Neuron (in vitro differentiated cells): ENCODE data around the gene ZNF384.
A peak's percentile ranks its signal among the peaks of the same experiment; 100 is the strongest.
"Not testable (repeated sequence)": the region's sequence is repeated elsewhere in the genome, so short reads cannot be mapped to it uniquely, and the experiment has no call there.

Experiments
- H2AFZ ChIP-seq: one replicate; pipeline ENCODE4 v1.6.1; 2013; ENCODE audit warnings: low read depth, mild to moderate bottlenecking, inconsistent platforms, low read length, moderate library complexity
- H3K27me3 ChIP-seq: one replicate; pipeline ENCODE4 v1.6.1; 2013; ENCODE audit warnings: low read length; ENCODE audit not compliant: insufficient read depth
- H3K36me3 ChIP-seq: one replicate; pipeline ENCODE4 v1.6.1; 2013; ENCODE audit warnings: low read length; ENCODE audit not compliant: insufficient read depth
- H3K4me1 ChIP-seq: one replicate; pipeline ENCODE4 v1.6.1; 2013; ENCODE audit warnings: low read length; ENCODE audit not compliant: insufficient read depth
- H3K4me3 ChIP-seq: 2 replicates; pipeline ENCODE4 v1.5.1; 2013; ENCODE audit warnings: mild to moderate bottlenecking, low read length, moderate library complexity
- H3K9me3 ChIP-seq: one replicate; pipeline ENCODE4 v1.6.1; 2013; ENCODE audit warnings: low read length

The ZNF384 gene

GRCh38 chr12:6716031-6716873 is 27.1 kb upstream of the ZNF384 start:
- not testable (repeated sequence) for H3K27me3 ChIP-seq, H3K36me3 ChIP-seq, H2AFZ ChIP-seq, H3K4me1 ChIP-seq, H3K9me3 ChIP-seq, H3K4me3 ChIP-seq

GRCh38 chr12:6708960-6709394 is 19.8 kb upstream of the ZNF384 start:
- Histone ChIP-seq H2AFZ (no peak overlapping the region), H3K4me3 (no peak overlapping the region), H3K27me3 (no peaks in the 10 kb centered on the region), H3K4me1 (no peaks in the 10 kb centered on the region), H3K36me3 (no peaks in the 10 kb centered on the region), H3K9me3 (no peaks in the 10 kb centered on the region)

DNA sequence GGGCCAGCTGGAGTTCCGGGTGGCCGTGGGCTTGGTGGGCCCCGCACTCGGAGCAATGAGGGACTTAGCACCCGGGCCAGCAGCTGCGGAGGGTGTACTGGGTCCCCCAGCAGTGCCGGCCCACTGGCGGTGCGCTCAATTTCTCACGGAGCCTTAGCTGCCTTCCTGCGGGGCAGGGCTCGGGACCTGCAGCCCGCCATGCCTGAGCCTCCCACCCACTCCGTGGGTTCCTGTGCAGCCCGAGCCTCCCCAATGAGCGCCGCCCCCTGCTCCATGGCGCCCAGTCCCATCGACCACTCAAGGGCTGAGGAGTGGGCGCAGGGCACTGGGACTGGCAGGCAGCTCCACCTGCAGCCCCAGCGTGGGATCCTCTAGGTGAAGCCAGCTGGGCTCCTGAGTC is 19.2 kb upstream of the ZNF384 start:
- H3K27me3 ChIP-seq, H3K36me3 ChIP-seq, H3K4me3 ChIP-seq, H3K4me1 ChIP-seq, H3K9me3 ChIP-seq, H2AFZ ChIP-seq: not testable (repeated sequence)

DNA sequence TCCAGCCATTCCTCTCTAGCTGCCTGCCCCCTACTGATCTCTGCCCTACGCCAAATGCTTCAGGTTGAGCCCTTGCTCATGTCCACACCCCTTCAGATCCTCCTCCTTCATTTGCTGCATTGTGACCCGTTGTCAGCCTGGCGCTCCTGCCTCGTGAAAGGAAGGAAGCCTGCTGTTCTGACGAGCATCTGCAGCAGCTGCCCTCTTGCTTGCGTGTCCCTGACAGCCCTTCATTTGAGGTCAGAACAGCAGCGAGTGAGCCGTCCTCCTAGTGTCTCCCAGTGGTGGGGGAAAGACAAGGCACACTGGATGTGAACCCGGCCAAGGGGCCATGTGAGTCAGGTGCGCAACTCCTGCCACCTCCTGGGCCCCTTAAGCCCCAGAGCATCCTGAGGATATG is 14.5 kb upstream of the ZNF384 start:
- Histone ChIP-seq H2AFZ (no peak overlapping the region), H3K4me3 (no peak overlapping the region), H3K27me3 (peaks cover 7% of the 10 kb centered on the region), H3K36me3 (no peaks in the 10 kb centered on the region), H3K9me3 (no peaks in the 10 kb centered on the region), H3K4me1 (peaks cover 11% of the 10 kb centered on the region)

- H3K27me3 ChIP-seq, result peaks cover 7% of the 10 kb centered on the region
- peak overlapping the region; percentile 70 for H3K4me3 ChIP-seq
- H3K9me3 ChIP-seq, result no peaks in the 10 kb centered on the region
- H3K4me1 ChIP-seq, result peaks cover 11% of the 10 kb centered on the region
- peak overlapping the region; percentile 1 for H2AFZ ChIP-seq
- no peaks in the 10 kb centered on the region for H3K36me3 ChIP-seq
Observed at GRCh38 chr12:6701078-6701768, 12.0 kb upstream of the ZNF384 start.

GRCh38 chr12:6700646-6701051 is 11.5 kb upstream of the ZNF384 start, which contains the start of gene PIANP:
TSS of gene PIANP (minus strand) at chr12:6700815. CDS start at chr12:6698061, 2,754 bp downstream.
- Histone ChIP-seq H3K4me1 (peaks cover 11% of the 10 kb centered on the region), H3K9me3 (no peaks in the 10 kb centered on the region), H3K4me3 (peak within 1 kb of the TSS; percentile 70), H2AFZ (peak within 1 kb of the TSS; percentile 71), H3K36me3 (no peaks in the 10 kb centered on the region), H3K27me3 (peaks cover 7% of the 10 kb centered on the region)

DNA sequence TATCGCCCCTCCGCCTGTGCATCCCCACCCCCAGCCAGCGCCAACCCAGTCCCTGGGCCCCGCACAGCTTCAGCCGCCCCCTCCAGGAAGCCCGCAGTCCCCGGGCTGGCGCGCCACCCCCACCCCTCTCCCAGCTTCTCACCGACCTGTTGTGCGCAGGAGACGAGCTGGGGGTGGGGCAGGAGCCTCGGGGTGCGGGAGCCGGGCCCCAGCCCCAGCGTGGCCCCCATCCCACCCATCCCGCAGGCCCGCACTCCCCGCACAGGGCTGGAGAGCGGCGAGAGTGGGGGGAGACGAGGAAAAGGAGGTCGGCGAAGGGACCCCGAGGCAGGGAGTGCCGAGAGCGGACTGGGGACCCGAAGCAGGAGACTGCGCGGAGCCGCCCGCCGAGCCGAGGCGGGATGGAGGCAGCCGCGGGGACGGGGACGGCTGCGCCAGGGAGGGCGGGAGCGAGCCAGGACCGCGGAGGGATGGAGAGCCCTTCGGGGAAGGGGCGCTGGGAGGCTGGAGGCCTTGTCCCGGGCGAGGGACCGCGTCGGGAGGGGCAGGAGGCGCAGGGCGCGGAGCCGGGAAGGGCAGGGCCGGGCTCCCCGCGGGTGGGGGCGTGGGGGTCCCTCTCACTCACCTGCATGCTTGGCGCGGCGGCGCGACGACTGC is 10.9 kb upstream of the ZNF384 start:
- H3K36me3 ChIP-seq, result no peaks in the 10 kb centered on the region
- no peaks in the 10 kb centered on the region for H3K9me3 ChIP-seq
- peaks cover 11% of the 10 kb centered on the region for H3K4me1 ChIP-seq
- peak overlapping the region; percentile 71 for H2AFZ ChIP-seq
- H3K4me3 ChIP-seq, result peak overlapping the region; percentile 70
- peaks cover 7% of the 10 kb centered on the region for H3K27me3 ChIP-seq

GRCh38 chr12:6699259-6699988 is 10.2 kb upstream of the ZNF384 start:
- H3K4me3 ChIP-seq, result peak overlapping the region; percentile 70
- peaks cover 11% of the 10 kb centered on the region for H3K4me1 ChIP-seq
- H2AFZ ChIP-seq, result peak overlapping the region; percentile 71
- H3K9me3 ChIP-seq, result no peaks in the 10 kb centered on the region
- peaks cover 7% of the 10 kb centered on the region for H3K27me3 ChIP-seq
- peaks cover under 1% of the 10 kb centered on the region for H3K36me3 ChIP-seq

DNA sequence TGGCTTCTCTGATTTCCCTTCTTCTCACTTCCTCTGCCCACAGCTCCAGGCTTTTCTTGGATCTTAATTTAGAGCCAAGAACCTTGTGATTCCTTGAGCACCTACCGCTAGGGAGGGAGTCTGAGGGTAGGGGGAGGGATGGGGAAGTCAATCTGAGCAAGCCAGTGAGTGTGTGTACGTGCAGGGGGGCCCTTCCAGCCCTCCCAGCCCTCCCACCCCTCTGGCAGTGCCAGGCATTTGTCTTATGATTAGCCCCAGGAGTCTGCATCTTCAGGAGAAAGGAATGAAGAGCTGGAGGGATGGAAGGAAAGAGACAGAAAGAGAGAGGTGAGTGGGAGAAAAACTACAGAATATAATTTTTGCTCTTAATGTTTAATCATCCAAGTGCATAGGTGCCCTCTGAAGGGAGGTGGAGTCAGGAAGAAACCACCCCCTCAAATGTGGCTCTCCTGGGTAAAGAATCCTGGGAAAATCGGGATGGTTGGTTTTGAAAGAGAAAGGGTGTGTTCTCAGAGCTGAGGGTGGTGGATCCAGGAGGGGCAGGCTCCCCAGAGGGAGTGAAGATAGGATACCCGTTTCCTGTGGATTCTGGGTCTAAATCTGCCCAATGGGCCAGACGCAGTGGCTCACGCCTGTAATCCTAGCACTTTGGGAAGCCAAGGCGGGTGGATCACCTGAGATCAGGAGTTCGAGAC is 9.3 kb upstream of the ZNF384 start:
- no peak overlapping the region for H3K4me3 ChIP-seq
- no peaks in the 10 kb centered on the region for H3K9me3 ChIP-seq
- H3K27me3 ChIP-seq, result peaks cover 7% of the 10 kb centered on the region
- peaks cover 7% of the 10 kb centered on the region for H3K4me1 ChIP-seq
- H3K36me3 ChIP-seq, result peaks cover 2% of the 10 kb centered on the region
- H2AFZ ChIP-seq, result no peak overlapping the region

DNA sequence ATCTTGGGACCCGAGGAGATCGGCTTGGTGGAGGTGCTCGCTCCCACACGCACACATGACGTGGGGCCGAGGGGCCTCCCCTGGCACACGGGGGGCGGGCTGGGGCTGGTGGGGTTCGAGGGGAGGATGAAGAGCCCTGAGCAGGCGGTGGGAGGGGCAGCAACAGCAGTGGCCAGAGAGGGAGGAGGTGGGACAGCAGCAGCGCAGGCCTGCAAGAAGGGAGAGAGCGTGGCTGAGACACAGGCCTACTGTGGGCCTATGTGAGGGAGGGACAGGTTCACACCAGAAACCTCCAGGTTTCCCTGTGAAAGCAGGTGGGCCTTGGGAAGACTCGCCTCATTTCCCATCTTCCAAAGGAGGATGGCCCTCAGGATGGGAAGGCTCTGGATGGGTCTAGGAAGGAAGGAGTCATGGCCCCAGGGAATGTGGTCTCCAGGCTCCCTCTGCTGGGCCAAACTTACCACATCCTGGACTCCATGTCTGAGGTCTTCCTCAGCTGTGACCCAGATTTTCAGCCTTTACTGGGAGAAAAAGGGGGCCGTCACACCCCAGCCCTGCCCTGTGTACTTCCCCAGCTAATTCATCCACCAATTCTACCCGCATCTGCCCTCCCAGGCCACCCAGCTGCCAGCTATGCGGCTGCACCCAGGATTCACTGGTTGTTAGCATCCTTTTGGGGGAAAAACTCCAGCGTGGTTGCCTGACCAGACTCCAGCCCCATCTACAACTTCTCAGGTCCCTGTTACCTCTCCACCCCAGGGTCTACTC is 8.6 kb upstream of the ZNF384 start:
- Histone ChIP-seq H3K27me3 (peaks cover 7% of the 10 kb centered on the region), H3K4me3 (no peak overlapping the region), H3K36me3 (peaks cover 2% of the 10 kb centered on the region), H2AFZ (no peak overlapping the region), H3K9me3 (no peaks in the 10 kb centered on the region), H3K4me1 (peaks cover 11% of the 10 kb centered on the region)

GRCh38 chr12:6696690-6697583 is 7.8 kb upstream of the ZNF384 start:
- Histone ChIP-seq H3K4me3 (no peak overlapping the region), H3K9me3 (no peaks in the 10 kb centered on the region), H2AFZ (no peak overlapping the region), H3K27me3 (peaks cover 7% of the 10 kb centered on the region), H3K36me3 (peaks cover 2% of the 10 kb centered on the region), H3K4me1 (peaks cover 18% of the 10 kb centered on the region)
